Testis (tissue), 2 donors: Measurements from ENCODE around the gene ADAMTS14.

Experiments used
- POLR2A ChIP-seq: fragments of 450-650 bp; IDR thresholded peaks from one replicate; pipeline ENCODE4 v1.6.1; 2017; ENCODE audit warnings: antibody characterized with exemption, mild to moderate bottlenecking, moderate library complexity
- TF ChIP-seq, protein P1 (sequence below), 3 experiments: fragments of 450-650 bp in 2 of 3; fragments of 200-600 bp in 1 of 3; sonication (generic) in 1 of 3; IDR thresholded peaks; one replicate each; pipeline ENCODE4 v1.5.1; 2016 to 2019; ENCODE audit warnings: antibody characterized with exemption in 3 of 3, mild to moderate bottlenecking in 2 of 3, moderate library complexity in 1 of 3

DNA sequence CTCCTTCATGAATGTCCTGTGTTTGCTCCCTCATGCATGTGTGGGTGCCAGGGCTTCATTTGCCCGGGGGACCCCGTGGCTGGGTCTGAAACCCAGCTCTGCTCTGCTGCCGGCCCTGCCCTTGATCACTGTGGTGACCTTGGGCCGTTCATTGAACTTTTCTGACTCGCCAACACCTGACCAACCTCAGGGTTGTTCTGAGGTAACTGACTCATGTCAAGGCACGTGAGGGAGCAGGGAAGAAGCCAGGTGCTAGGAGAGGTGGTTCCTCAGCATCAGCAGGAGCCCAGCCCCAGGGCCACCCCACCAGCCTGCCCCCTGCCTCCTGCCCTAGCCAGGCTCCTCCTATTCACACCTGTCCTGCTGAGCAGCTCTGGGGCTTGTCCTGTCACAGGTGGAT lies 64.9 kb downstream of the ADAMTS14 start:
- no peak for TF ChIP-seq POLR2A
- TF ChIP-seq, protein P1, sequence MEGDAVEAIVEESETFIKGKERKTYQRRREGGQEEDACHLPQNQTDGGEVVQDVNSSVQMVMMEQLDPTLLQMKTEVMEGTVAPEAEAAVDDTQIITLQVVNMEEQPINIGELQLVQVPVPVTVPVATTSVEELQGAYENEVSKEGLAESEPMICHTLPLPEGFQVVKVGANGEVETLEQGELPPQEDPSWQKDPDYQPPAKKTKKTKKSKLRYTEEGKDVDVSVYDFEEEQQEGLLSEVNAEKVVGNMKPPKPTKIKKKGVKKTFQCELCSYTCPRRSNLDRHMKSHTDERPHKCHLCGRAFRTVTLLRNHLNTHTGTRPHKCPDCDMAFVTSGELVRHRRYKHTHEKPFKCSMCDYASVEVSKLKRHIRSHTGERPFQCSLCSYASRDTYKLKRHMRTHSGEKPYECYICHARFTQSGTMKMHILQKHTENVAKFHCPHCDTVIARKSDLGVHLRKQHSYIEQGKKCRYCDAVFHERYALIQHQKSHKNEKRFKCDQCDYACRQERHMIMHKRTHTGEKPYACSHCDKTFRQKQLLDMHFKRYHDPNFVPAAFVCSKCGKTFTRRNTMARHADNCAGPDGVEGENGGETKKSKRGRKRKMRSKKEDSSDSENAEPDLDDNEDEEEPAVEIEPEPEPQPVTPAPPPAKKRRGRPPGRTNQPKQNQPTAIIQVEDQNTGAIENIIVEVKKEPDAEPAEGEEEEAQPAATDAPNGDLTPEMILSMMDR (IDR thresholded peaks at IDR 0.05): no peak
